ENCODE results near the gene ST3GAL4. TPM values are rescaled to one million over a fixed set of nuclear protein-coding genes. Genes with fewer than 3 reads are reported as not detected.

Gene ST3GAL4
- polyA plus RNA-seq, 10 donors: 22.7 to 35.4 (median 26.7) TPM

DNA sequence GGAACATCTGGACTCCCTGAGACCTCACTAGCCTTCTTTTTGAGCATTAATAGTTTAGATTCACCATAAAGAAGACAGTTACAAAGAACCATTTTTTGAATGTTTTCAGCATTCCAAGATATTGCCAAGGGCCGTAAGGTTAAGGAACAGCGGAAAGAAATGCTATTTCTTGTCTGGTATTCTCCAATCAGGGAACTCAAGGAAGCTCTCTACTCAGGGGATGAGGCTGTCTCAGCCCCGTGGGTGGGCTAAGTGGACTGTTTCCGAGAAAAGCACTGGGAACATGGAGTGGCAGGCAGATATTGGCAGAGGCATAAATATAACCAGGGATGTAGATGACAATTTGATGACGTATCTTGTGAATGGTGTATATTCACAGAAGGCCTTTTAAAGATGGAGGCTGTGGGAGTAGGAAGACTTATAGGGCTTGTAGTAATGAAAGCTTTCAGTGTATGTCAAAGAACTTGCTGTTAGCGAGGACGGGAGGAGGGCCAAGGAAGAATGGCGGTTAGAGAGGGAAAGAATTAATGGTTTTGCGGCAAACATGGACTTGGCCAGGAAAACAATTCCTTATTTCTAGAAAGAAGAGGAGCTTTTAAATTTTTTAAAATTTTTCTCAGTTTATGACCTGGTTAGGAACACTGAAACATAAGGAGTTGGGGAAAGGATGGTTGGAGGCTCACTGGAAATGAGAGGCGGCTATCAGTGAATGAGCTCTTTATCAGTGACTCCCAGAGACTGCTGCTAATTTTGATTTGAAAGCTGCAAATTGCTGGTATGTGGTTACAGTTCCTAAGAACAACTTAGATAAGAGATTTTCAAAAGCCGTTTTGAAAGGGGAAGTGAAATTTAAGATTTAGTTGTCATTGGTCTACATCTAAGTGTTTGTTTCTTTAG, 64.6 kb downstream of the ST3GAL4 start:
- DNase-seq: peak; percentile 20 to 77 (median 53)

DNA sequence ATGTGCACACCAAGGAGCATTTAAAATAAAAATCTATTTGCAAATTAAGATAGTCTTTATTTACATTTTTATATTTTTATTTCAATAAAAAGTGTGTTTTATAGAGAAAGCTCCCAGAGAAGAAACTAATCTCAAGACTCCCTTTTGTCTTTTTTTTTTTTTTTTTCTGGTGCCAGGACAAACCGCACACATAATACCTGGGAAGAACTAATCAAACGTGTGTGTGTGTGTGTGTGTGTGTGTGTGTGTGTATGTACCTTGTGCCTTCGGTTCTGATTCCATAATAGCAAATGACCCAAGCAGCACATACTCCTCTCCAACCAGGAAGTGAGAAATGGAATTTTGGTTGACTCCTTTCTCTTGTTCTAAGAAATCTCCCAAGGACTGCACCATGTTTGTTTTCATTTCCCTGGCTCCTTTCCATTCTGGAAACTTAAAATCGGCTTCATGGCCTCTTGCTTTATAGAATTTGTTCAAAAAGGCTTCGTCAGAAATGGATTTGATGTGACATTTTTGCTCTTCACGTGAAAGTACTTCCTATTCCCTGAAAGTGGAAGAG, 65.3 kb downstream of the ST3GAL4 start:
- DNase-seq: no peak

DNA sequence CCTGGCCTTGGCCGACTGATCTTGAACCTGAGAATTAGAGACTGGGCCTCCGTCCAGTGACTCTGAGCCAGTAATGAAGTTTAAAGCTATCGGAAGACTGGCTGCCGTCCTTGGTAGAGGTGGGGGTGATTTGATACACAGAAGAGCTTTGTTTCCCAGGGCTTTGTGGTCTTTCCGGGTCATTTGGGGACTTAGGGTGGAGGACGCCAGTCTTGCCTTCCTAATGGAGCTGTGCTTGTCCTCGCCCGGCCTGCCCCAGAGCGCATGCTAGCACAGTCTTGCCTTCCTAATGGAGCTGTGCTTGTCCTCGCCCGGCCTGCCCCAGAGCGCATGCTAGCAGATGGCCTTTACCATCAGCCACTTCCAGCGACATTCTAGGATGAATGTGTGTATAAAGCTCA, 65.8 kb downstream of the ST3GAL4 start:
- DNase-seq: no peak

DNA sequence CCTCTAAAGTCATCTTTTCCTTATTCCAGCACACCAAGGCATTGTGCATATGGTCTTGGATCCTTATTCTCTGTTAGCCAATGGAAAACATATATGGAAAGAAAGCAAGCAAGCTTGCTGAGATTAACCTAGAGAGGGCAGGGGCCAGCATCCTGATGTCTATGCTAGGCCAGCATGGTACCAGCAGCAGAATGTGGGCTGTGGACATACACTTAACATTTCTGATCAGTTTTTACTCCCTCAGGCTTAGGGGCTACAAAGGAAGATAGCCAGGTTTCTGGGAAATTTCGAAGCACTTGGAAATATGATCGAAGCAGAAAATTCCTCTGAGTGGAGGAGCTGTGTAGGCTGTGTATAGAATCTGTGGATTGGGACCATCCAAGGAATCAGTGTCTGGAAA, 67.0 kb downstream of the ST3GAL4 start:
- DNase-seq: no peak

DNA sequence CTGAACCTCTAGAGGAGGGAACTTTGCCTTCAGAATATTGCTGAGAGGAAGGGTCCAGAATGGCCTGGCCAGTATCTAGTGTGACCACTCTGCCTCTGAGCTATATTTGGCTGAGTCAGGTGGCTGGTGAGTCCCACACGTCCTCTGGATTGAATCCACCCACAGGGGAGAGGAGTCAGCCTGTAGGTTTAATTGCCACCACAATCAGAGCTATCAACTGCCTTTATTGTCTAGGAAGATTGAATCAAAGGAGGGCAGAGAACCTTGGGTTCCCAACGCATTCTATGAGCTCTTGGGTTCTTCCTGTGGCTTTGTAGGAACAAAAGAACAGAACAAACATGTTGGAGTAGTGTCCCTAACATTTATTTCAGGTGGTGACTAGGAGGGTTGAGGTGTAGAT, 67.7 kb downstream of the ST3GAL4 start:
- no peak for DNase-seq

DNA sequence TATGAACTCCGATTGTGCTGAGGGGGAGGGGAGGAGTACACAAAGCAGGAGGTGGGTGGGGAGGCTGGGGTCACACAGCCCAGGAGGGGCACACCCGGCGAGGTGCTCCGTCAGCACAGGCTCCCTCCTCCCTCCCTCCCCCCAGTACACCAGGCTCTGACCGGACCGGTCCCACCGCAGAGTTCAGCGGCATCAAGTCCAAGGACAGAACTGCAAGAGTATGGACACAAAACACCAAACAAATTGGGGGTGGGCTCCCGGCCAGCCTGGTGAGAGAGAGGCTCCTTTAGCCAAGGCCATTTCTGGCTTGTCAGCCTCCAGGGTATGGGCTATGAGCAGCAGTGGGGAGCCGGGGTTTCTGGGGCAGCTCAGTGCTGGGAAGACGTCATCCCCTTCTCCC, 68.3 kb downstream of the ST3GAL4 start:
- DNase-seq: no peak

DNA sequence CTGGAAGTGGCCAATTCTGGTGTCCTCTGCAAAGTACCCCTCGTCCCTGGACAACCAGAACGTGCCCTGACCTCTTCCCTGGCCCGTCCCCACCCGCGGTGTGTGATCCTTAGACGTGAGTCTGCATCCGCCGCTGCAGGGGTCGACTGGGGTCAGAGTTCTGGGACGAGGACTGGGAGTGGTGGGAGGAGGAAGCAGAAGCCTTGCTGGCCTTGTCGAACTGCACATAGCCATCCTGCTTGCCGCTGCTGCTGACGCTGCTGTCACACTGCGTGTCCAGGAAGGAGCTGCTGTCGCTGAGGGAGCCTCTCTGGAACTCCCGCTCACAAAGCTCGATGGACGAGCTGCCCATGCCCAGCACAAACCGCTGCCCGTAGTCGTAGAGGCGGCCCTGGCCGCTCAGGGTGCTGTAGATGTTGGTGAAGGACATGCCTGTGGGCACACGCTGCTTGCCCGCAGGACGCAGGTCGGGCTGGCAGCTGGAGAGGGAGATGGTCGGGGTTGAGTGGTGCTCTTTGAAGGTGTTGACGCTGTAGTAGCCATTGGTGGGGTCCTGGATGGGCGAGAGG, 69.1 kb downstream of the ST3GAL4 start:
- no peak for DNase-seq

DNA sequence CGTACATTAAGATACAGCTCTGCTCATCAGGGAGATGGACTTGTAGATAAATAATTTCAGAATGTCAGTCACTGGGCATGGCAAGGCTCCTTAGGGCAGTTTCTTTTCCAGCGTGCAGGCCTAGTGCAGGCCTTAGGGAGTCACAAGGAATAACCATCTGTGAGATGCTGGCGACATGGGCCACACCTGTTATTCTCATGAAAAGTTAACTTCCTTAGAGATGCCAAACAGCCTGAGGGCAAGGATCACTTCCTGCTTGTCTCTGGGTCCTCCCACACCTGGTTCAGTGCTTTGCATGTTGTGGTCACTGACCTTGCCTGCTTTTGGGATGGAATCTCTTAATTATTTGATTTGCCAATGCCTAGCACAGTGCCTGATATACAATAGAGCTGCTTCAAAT, 70.6 kb downstream of the ST3GAL4 start:
- no peak for DNase-seq

DNA sequence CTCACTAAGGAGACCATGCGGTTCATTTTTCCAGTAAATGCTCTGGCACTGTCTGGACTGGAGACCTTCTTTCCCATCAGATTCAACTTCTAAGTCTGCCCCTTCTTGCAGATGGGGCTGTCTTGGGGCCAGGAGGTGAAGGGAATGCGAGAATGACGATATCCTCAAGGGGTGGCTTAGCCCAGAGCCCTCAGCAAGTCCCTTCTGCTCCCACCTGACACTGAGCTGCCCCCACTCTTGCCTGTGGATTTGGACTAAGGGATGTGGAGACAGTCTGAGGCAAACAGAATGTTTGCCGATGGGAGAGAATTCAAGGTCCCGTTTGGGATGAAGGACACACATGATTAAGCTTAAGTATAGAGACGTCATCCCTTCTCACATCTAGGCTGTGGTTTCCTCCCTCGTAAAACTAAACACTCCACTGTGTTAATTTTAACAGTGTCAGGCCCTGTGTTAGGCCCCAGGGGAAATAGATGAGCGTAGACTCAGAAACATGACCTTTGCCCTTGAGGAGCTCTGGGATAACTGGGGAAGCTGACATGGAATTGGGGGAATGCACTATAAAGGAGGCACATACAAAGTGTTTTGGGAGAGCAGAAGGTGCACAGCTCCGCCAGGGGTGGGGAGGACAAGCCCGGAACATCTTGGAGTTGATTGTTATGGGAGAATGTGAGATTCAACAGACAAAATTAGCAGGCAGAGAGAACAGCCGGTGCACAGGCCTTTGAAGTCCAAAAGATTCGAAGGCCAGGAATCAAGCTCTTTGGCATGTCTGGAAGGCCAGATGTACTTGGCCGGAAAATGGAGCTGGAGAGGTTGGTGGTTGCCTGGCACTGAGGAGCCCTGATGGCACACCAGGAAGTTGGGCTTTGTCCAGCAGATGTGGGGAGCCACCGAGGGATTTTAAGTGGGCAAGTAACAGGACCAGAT, 71.6 kb downstream of the ST3GAL4 start:
- DNase-seq: no peak

DNA sequence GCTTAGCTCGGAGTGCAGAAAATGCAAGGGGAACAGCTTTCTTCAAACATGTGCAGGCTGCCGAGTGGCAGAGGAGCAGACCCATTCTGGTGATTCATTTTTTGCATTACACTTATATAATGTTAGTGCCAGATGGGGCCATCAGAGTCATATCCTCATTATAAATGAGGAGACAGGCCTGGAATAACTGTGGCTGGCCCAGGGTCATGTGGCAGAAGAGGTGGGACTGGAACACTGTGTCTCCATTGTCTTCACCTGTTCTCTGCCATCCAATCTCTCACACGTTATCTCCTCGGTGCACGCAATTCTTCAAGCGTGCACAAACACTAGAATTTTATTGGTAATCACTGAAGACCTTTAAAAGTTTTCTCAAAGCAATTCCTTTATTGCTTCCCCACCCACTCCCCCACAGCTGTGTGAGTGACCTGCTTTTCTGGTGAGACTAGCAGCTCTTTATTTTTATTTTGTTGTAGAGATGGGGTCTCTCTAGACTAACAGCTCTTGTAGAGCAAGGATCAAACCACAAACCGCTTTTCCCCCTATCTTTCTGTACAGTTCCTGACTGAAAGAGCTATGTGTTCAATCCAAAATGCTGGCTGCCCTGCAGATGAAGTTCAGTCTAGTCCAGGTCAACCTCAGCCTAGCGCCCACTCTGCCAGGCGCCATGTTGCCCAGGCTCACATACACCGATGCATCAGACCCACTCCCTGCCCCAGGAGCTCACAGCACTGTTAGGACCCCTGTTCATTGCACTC, 75.3 kb downstream of the ST3GAL4 start:
- DNase-seq: no peak

DNA sequence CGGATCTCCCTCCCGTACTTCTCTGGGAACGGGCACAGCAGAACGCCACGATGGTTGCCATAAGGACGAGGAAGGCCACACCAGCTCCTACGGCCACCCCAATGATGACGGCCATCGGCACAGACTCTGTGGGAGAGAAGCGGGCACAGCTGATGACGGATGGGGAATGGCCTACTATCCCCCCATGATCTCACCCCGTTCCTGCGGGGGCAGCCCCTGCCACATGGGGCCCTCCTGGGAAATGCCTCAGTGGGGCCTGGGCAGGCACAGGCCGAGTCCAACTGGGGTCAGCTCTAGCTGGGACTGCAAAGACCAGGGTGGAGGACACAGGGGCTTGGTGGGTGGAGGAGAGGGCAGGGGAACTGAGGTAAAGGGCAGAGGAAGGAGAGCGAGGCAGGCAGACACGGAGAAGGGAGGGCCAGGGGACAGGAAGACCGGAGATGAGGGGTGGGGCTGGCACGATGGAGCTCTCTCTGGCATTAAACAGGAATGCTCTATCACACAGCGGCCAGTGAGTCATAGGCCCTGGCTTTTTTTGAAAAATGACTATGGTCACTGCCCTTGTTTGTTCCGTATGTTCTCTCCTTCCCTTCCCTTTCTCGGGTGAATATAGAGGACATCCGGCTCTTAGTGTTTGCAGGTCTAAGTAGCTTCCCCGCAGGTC, 76.0 kb downstream of the ST3GAL4 start:
- DNase-seq: no peak

DNA sequence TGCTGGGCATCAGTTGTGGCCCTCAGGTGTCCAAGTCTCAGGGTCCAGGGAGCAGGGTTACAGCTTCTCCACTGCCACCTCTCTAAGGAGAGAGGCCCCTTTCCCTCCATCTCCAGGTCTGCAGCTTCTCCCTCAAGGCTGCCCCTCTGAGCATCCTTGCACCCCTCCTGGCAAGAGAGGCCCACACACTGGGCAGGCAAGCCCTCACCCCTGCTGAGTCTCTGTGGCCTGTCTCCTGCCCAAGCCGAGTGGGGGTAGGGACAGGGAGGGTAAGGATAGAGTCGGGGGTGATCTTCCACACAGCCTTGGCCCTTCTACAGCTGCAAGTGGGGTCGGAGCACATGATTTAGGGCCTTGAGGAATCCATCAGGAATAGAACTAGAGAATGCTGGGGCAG, 76.6 kb downstream of the ST3GAL4 start:
- DNase-seq: no peak

DNA sequence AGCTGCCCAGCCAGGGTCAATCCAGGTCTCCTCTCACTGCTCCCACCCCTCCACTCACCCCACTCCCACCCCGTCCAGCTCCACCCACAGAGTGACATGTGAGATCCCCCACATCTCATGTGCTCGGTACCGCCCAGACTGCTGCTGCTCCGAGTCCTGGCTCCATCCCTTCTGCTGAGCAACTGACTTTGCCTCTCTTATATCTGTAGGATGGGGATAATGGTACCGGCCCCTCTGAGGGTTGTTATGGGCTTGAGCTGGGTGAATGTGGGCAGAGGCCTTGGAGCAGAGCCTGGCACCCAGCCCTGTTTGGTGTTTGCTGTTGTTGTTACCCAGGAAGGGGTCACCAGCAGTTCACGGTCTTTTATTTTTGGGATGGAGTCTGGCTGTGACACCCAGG, 77.0 kb downstream of the ST3GAL4 start:
- no peak for DNase-seq

DNA sequence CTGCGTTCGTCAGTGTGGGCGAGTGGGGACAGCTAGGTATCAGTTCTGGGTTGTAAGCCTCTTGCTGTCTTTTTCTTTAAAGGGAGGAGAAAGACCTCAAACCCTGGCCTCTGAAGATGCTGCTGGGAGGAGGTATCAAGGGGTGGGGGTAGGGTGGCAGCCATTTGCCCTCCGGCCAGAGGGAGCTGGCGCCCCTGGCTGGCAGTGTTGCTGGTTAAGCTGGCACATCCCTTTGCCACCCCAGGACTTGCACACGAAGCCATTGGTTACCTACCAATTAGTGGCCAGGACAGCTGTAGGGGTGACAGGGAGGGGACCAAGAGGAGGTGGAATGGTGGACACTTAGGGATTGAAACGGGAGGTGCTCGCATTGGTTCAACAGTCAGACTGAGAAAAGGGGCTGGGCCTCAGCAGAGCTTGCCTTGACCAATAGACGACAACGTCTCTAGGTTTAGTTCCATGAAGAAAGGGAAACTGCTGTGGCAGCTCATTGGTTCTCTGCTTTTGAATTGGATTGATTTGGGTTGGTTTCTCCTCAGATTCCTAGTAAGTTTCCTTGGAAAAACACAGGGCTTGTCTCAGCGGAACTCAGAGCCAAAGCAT, 77.9 kb downstream of the ST3GAL4 start:
- DNase-seq: no peak

DNA sequence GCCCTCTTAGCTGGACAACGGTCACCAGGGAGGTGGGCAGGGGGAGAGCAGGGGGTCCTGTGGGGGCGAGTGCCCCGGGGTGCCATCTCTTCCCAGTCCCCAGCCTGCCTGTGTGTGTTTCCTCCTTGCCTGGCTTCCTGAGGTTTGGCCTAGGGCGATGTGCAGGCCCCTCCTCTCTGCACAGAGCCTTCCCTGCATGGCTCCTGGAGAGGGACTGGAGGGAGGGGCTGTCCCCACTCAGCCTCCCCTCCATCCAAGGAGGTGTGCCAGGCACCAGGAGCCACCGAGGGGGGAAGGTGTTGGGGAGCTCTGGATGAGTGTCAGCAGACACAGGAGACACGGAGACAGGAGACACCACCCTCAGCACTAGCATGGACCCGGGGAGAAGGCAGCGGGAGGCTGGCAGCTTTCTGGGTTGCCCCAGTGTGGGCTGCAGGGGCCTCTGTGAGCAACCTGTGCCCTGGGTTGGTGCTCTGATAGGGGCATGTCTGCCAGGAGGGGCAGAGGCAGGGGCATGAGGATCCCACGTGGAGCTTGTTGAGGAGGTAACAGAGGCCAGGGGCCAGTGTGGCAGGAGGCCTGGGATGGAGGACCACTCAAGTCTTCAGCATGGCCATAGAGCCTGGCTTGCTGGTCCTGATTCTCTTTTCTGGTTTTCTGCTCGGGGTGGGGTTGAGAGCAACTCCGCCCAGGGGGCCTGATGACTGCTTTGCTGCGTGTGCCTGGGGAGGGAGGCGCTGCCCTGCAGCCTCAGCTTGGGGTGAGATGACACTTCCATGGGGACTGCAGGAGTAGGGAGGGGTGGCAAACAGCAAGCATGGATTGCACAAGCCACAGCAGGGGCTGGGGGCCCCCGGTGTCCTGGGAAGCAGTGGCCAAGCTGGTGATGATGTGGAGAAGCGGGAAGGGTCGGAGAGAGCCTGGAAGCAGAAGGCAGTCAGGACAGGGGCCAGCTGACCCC, 78.8 kb downstream of the ST3GAL4 start:
- no peak for DNase-seq

DNA sequence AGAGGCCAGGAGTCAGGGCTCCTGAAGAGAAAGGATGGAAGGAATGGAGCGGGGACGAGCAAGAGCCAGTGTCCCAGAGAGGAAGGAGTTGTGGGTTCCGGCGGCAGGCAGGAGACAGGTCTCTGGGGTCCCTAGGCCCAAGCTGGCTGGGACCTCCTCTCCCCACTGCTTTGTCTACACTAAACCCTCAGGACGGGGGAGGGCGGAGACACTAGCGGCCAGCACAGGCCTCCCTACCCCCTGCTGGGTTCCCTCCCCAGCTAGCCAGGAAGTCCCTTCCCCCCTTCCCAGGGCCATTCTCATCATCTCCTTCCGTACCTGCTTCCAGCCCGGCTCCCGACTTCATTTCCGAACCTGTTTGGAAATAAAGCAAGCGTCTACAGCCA, 79.5 kb downstream of the ST3GAL4 start:
- DNase-seq: no peak

DNA sequence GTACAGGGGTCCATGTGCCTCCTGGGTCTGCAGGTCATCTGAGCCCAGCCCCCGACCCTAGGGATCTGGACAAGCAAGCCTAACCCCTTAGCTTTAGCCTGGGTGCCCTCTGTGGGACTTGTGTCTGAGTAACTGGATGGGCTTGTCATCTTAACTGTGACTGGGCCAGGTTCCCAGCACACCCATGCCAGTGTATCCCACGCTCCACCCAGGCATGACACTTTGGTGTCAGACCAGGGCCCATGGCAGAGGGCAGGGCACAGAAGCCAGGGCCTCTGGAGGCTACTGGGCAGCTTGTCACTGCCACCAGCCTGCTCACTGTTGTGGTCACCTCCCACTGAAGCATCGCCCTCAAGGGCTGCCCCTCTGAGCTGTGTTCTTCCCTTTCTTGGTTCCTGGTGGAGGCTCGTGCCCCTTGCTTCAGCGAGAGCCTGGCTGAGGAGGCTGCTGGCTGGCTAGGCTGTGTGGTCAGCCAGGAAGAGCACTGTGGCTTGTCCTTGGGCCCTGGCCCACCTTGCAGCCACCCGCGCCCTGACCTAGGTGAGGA, 80.8 kb downstream of the ST3GAL4 start:
- no peak for DNase-seq

DNA sequence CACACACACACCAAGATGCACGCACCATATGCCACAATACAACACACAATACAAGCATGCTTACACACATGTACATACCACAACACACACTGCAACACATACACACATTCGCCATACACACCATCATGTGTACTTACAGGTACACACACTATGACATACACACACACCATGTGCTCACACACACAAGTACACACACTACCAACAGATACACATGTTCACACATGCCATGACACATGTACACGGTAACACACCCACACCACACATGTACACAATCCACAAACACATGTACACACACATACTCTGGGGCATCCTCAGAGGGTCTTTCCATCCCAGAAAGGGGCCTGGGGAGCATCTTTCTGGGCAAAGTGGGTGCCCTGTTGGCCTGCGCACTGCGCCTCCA, 82.2 kb downstream of the ST3GAL4 start:
- no peak for DNase-seq

DNA sequence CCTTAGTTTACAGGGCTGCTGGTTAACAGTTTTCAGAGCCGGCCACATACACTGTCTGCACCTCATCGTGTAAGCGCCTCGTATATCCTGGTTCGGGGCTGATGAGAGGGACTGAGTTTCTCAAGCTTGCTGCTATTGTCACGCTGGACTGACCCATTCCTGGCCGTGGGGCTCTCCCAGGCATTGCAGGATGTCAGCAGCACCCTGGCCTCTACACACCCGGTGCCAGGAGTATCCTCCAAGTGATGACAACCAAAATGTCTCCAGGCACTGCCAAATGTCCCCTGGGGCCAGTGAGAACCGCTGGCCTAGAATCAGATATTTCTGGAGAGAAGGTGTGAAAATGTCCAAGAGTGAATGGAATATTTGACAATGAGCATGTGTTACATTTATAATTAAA, 82.8 kb downstream of the ST3GAL4 start:
- DNase-seq: no peak

All from muscle of back (tissue), 11 donors.